K562 treated with DMSO at 1 percent for 4 hours (cell line): ENCODE measurements around the gene DMXL2. TPM values are rescaled to one million over a fixed set of nuclear protein-coding genes. Genes with fewer than 3 reads are reported as not detected.

Experiments used
- total RNA-seq: library from RNA; unstranded; fragments of 300-600 nt; gene quantifications from 2 replicates; pipeline ENCODE4 v1.2.3, GENCODE V29; 2022; ENCODE audit not compliant: insufficient read depth

Gene DMXL2
- 39.3 and 39.8 TPM in 2 replicates for total RNA-seq

DNA sequence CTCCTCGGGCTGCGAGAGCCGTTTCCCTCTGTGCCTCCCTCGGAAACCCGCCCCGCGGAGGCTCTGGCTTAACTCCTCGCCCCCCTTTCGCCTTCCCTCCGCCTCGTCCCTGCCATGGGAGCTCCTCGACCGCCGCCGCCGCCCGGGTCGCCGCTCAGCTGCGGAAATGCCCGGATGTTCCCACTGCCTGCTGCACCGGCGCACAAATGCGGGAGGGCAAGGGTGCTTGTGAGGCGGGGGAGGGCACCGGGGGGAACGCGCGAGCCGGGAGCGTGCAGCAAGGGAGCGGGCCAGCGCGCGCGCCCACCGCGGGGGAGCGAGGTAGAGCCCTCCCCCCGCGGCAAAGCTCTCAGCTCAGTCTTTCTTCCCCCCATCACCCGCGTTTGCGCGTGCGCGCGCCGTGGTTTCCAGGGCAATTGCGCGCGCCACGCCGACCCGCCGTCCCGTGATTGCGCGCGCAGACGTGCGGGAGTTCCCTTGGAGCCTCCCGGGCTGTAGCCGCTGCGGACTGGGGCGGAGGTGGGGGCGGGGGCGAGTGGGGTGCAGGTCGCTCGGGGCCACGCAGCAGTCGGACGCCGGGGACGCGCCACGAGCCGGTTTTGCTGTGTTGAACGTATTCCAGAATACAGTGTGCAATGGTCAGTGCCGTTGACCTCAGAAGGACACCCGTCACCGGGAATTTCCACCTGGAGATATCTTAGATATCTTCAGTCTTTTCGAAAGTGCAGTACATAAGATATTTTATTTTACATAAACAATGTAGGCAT lies at the start of gene DMXL2:
DMXL2 (minus strand) TSS at position 168 of the 767 bp plus-strand sequence. CDS start 226 bp downstream, outside the sequence.

Other genes starting within 250 kb of the DMXL2 start
- 8.5 and 14.9 TPM in 2 replicates for gene SCG3, start 58.7 kb upstream of the DMXL2 start, total RNA-seq
- 3.3 and 6.2 TPM in 2 replicates for gene LYSMD2, start 114.9 kb upstream of the DMXL2 start, total RNA-seq
- 1.8 and 2.5 TPM in 2 replicates for gene TMOD2, start 128.8 kb upstream of the DMXL2 start, total RNA-seq
- 11.0 and 13.3 TPM in 2 replicates for gene TMOD3, start 206.9 kb upstream of the DMXL2 start, total RNA-seq